GM19324 (cell line): ENCODE data around the gene PTPRQ.
A peak's percentile ranks its signal among the peaks of the same experiment; 100 is the strongest.

ENCODE experiments used
- ATAC-seq: cut with Tn5 transposase; IDR thresholded peaks from one replicate; pipeline ENCODE4 v1.9.1; 2021; ENCODE audit warnings: mild to moderate bottlenecking, moderate library complexity; ENCODE audit not compliant: unreplicated experiment, low FRiP score

The PTPRQ gene

GRCh38 chr12:80698847-80699542 lies 255.0 kb downstream of the PTPRQ start:
- ATAC-seq = no peak

- no peak for ATAC-seq
These were observed 256.3 kb downstream of the PTPRQ start for GRCh38 chr12:80700327-80700726.

GRCh38 chr12:80701388-80701787 lies 257.4 kb downstream of the PTPRQ start:
- ATAC-seq = no peak

- ATAC-seq = peak; percentile 79
These were observed 259.1 kb downstream of the PTPRQ start for GRCh38 chr12:80702889-80703805.

- ATAC-seq = no peak
These were observed 260.4 kb downstream of the PTPRQ start for GRCh38 chr12:80704420-80704819.

GRCh38 chr12:80707126-80707829 lies 263.2 kb downstream of the PTPRQ start, which contains the start of gene MYF6:
Gene MYF6, plus strand, starts transcription at chr12:80707634. Its CDS starts 86 bp downstream, at chr12:80707720.
- ATAC-seq = no peak

GRCh38 chr12:80707830-80708258 lies 263.8 kb downstream of the PTPRQ start:
- no peak for ATAC-seq

GRCh38 chr12:80708259-80708974 lies 264.4 kb downstream of the PTPRQ start:
- no peak for ATAC-seq

- ATAC-seq = no peak
These were observed 264.9 kb downstream of the PTPRQ start for GRCh38 chr12:80708975-80709328.

GRCh38 chr12:80709811-80710726 lies 266.0 kb downstream of the PTPRQ start:
- no peak for ATAC-seq

GRCh38 chr12:80710727-80711449 lies 266.9 kb downstream of the PTPRQ start:
- no peak for ATAC-seq

GRCh38 chr12:80711866-80712265 lies 267.8 kb downstream of the PTPRQ start:
- ATAC-seq = no peak

- ATAC-seq = no peak
These were observed 268.8 kb downstream of the PTPRQ start for GRCh38 chr12:80712866-80713265.

GRCh38 chr12:80713419-80713818 lies 269.4 kb downstream of the PTPRQ start:
- no peak for ATAC-seq

- ATAC-seq = no peak
These were observed 270.0 kb downstream of the PTPRQ start for GRCh38 chr12:80714055-80714454.

GRCh38 chr12:80714846-80715245 lies 270.8 kb downstream of the PTPRQ start:
- ATAC-seq = no peak

- no peak for ATAC-seq
These were observed 271.7 kb downstream of the PTPRQ start for GRCh38 chr12:80715713-80716249.

GRCh38 chr12:80716696-80717469 lies 272.8 kb downstream of the PTPRQ start, which contains the start of gene MYF5:
Gene MYF5, plus strand, starts transcription at chr12:80716912. Its CDS starts 152 bp downstream, at chr12:80717064.
- no peak for ATAC-seq
